Measurements from ENCODE around the gene TST. TPM values are rescaled to one million over a fixed set of nuclear protein-coding genes. Genes with fewer than 3 reads are reported as not detected.

The TST gene
- total RNA-seq, 2 donors from 2014 or later = 38.1 to 58.1 TPM

DNA sequence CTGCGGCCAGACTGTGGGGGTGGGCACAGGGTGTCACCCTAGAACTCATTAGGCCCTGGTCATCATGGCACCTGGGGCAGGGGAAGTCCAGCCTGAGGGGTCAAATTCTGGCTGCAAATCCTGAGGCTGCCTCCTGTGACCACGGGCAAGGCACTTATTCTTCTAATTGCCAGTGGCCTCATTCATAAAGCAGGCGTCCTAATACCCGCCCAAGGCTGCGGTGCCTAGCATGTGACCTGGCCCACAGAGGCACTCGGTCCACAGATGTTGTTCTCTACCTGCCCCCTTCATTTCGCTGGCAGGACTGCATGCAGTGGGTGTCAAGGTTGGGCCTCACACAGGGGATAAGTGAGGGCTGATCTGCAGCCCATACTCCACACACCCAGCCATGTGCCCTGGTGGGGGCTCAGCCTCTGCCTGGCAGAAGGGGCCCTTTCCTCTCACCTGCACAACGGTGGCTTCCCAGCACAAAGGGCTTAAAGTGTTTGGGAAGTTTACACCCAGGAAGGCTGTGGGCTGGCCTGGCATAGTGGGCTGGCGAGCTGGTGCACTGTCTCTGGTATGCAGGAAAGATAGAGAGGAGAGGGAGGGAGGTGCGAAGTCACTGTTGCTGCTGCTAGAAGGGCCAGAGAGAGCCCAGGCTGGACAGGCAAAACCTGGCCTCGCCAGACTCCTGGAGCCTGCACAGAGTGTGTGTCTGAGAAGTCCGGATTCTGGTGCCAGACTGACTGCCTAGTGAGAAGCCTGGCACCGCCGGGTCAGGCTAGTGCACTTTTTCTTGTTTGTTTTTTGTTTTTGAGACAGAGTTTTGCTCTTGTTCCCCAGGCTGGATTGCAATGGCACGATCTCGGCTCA is 3.5 kb upstream of the TST start:
- H3K27ac ChIP-seq = no peak overlapping the region

GRCh38 chr22:37021710-37022482 is 2.6 kb upstream of the TST start:
- no peak for TF ChIP-seq POLR2AphosphoS5 (IDR thresholded peaks at IDR 0.05)
- TF ChIP-seq CTCF (IDR thresholded peaks at IDR 0.05) = peak in 3 of 4 experiments; percentile 32 to 62 (median 58)
- H3K4me3 ChIP-seq = no peak overlapping the region
- H3K9me3 ChIP-seq = no peaks in the 10 kb centered on the region
- no peak for DNase-seq (ENCODE audit: low spot score)
- peaks cover 16% of the 10 kb centered on the region for H3K4me1 ChIP-seq (replicated peaks)
- H3K36me3 ChIP-seq = peaks cover 0 to 4% of the 10 kb centered on the region in 2 donors
- intact Hi-C loops (cut with DNase I) = no loop called here
- WGBS = 64% methylated on average over 13 of the region's 13 CpGs
- no peak overlapping the region for H3K27ac ChIP-seq
- no peaks in the 10 kb centered on the region for H3K27me3 ChIP-seq (replicated peaks; ENCODE audit: insufficient read depth)

More for the DNA sequence above, 3.5 kb upstream of the TST start:
- no peak for DNase-seq (ENCODE audit: low spot score)
- H3K4me1 ChIP-seq (replicated peaks) = peaks cover 16% of the 10 kb centered on the region
- H3K27me3 ChIP-seq (replicated peaks; ENCODE audit: insufficient read depth) = no peaks in the 10 kb centered on the region
- intact Hi-C loops (cut with DNase I) = no loop called here
- no peak for TF ChIP-seq CTCF (IDR thresholded peaks at IDR 0.05)
- TF ChIP-seq POLR2A (IDR thresholded peaks at IDR 0.05) = no peak
- no peak for TF ChIP-seq POLR2AphosphoS5 (IDR thresholded peaks at IDR 0.05)
- no peaks in the 10 kb centered on the region for H3K9me3 ChIP-seq
- H3K4me3 ChIP-seq = no peak overlapping the region
- 62% methylated on average over 16 of the region's 16 CpGs for WGBS
- peaks cover 0 to 4% of the 10 kb centered on the region in 2 donors for H3K36me3 ChIP-seq

DNA sequence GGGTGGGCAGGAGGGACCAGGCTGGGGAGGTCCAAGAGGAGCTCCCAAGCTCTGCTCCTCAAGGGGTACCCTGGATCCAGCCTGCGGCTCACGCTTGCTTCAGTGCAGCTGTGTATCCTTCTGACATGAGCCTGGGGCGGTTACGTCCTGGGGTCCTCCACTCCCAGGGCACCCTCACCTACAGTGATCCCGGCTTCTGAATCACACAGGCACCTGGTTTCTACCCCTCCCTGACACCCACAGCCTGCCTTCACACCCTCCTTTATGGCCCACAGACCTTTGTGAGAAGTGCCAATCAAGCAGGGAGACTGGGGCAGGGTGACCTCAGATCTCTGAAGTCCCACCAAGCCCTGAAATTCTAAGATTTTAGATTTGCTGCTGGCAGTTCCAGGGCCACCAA is 1.8 kb upstream of the TST start:
- H3K27ac ChIP-seq = no peak overlapping the region
- H3K4me1 ChIP-seq (replicated peaks) = peaks cover 16% of the 10 kb centered on the region
- H3K27me3 ChIP-seq (replicated peaks; ENCODE audit: insufficient read depth) = no peaks in the 10 kb centered on the region
- no peaks in the 10 kb centered on the region for H3K9me3 ChIP-seq
- intact Hi-C loops (cut with DNase I) = no loop called here
- TF ChIP-seq CTCF (IDR thresholded peaks at IDR 0.05) = no peak
- no peak for TF ChIP-seq POLR2AphosphoS5 (IDR thresholded peaks at IDR 0.05)
- no peak for TF ChIP-seq POLR2A (IDR thresholded peaks at IDR 0.05)
- no peak for DNase-seq (ENCODE audit: low spot score)
- 93% methylated on average over 5 of the region's 5 CpGs for WGBS
- H3K36me3 ChIP-seq = peaks cover 0 to 4% of the 10 kb centered on the region in 2 donors
- H3K4me3 ChIP-seq = no peak overlapping the region

- no peaks in the 10 kb centered on the region for H3K27me3 ChIP-seq (replicated peaks; ENCODE audit: insufficient read depth)
- H3K27ac ChIP-seq = peak overlapping the region; percentile 91 to 94
- H3K9me3 ChIP-seq = no peaks in the 10 kb centered on the region
- DNase-seq (ENCODE audit: low spot score) = peak; percentile 62
- peak overlapping the region; percentile 93 to 94 for H3K4me3 ChIP-seq
- H3K36me3 ChIP-seq = peaks cover 0 to 4% of the 10 kb centered on the region in 2 donors
- H3K4me1 ChIP-seq (replicated peaks) = peaks cover 16% of the 10 kb centered on the region
- intact Hi-C loops (cut with DNase I) = no loop called here
- TF ChIP-seq POLR2AphosphoS5 (IDR thresholded peaks at IDR 0.05) (no peak), POLR2A (IDR thresholded peaks at IDR 0.05) (no peak), CTCF (IDR thresholded peaks at IDR 0.05) (no peak)
- 1% methylated on average over 5 of the region's 5 CpGs for WGBS
Observed at GRCh38 chr22:37020192-37020479, 889 bp upstream of the TST start.

All from prostate gland (tissue), 2 donors.